Measurements from ENCODE around the gene MUC6. TPM values are rescaled to one million over a fixed set of nuclear protein-coding genes. Genes with fewer than 3 reads are reported as not detected.

MUC6 gene
- total RNA-seq, 1 donor: under 0.01 TPM

GRCh38 chr11:1037506-1038055, 1.1 kb upstream of the MUC6 start:
- H3K27me3 ChIP-seq (ENCODE audit: insufficient read depth, low read length): no peaks in the 10 kb centered on the region
- H3K4me1 ChIP-seq (ENCODE audit: insufficient read depth, low read length): no peaks in the 10 kb centered on the region
- H3K9me3 ChIP-seq (ENCODE audit: low read depth, low read length): no peaks in the 10 kb centered on the region
- no peak overlapping the region for H3K4me3 ChIP-seq (ENCODE audit: low read length)

GRCh38 chr11:1036931-1037330, 413 bp upstream of the MUC6 start:
- Histone ChIP-seq H3K4me3 (ENCODE audit: low read length) (no peak overlapping the region), H3K4me1 (ENCODE audit: insufficient read depth, low read length) (no peaks in the 10 kb centered on the region), H3K27me3 (ENCODE audit: insufficient read depth, low read length) (no peaks in the 10 kb centered on the region), H3K9me3 (ENCODE audit: low read depth, low read length) (no peaks in the 10 kb centered on the region)

GRCh38 chr11:1035577-1036283, 788 bp downstream of the MUC6 start:
- H3K27me3 ChIP-seq (ENCODE audit: insufficient read depth, low read length): no peaks in the 10 kb centered on the region
- no peaks in the 10 kb centered on the region for H3K4me1 ChIP-seq (ENCODE audit: insufficient read depth, low read length)
- no peak overlapping the region for H3K4me3 ChIP-seq (ENCODE audit: low read length)
- H3K9me3 ChIP-seq (ENCODE audit: low read depth, low read length): no peaks in the 10 kb centered on the region

GRCh38 chr11:1034456-1035295, 1.8 kb downstream of the MUC6 start:
- Histone ChIP-seq H3K9me3 (ENCODE audit: low read depth, low read length) (no peaks in the 10 kb centered on the region), H3K27me3 (ENCODE audit: insufficient read depth, low read length) (no peaks in the 10 kb centered on the region), H3K4me3 (ENCODE audit: low read length) (no peak overlapping the region), H3K4me1 (ENCODE audit: insufficient read depth, low read length) (no peaks in the 10 kb centered on the region)

GRCh38 chr11:1034001-1034400, 2.5 kb downstream of the MUC6 start:
- Histone ChIP-seq H3K9me3 (ENCODE audit: low read depth, low read length) (no peaks in the 10 kb centered on the region), H3K27me3 (ENCODE audit: insufficient read depth, low read length) (no peaks in the 10 kb centered on the region), H3K4me3 (ENCODE audit: low read length) (no peak overlapping the region), H3K4me1 (ENCODE audit: insufficient read depth, low read length) (no peaks in the 10 kb centered on the region)

GRCh38 chr11:1033016-1033798, 3.3 kb downstream of the MUC6 start:
- Histone ChIP-seq H3K9me3 (ENCODE audit: low read depth, low read length) (no peaks in the 10 kb centered on the region), H3K27me3 (ENCODE audit: insufficient read depth, low read length) (no peaks in the 10 kb centered on the region), H3K4me1 (ENCODE audit: insufficient read depth, low read length) (no peaks in the 10 kb centered on the region), H3K4me3 (ENCODE audit: low read length) (no peak overlapping the region)

GRCh38 chr11:1032310-1032891, 4.1 kb downstream of the MUC6 start:
- no peaks in the 10 kb centered on the region for H3K27me3 ChIP-seq (ENCODE audit: insufficient read depth, low read length)
- H3K4me1 ChIP-seq (ENCODE audit: insufficient read depth, low read length): no peaks in the 10 kb centered on the region
- H3K9me3 ChIP-seq (ENCODE audit: low read depth, low read length): no peaks in the 10 kb centered on the region
- H3K4me3 ChIP-seq (ENCODE audit: low read length): no peak overlapping the region

GRCh38 chr11:1031121-1031899, 5.2 kb downstream of the MUC6 start:
- H3K27me3 ChIP-seq (ENCODE audit: insufficient read depth, low read length): no peaks in the 10 kb centered on the region
- no peak overlapping the region for H3K4me3 ChIP-seq (ENCODE audit: low read length)
- no peaks in the 10 kb centered on the region for H3K4me1 ChIP-seq (ENCODE audit: insufficient read depth, low read length)
- no peaks in the 10 kb centered on the region for H3K9me3 ChIP-seq (ENCODE audit: low read depth, low read length)

- Histone ChIP-seq H3K27me3 (ENCODE audit: insufficient read depth, low read length) (no peaks in the 10 kb centered on the region), H3K4me3 (ENCODE audit: low read length) (no peak overlapping the region), H3K4me1 (ENCODE audit: insufficient read depth, low read length) (no peaks in the 10 kb centered on the region), H3K9me3 (ENCODE audit: low read depth, low read length) (no peaks in the 10 kb centered on the region)
Measured at GRCh38 chr11:1030556-1030955, 6.0 kb downstream of the MUC6 start.

- H3K4me3 ChIP-seq (ENCODE audit: low read length): no peak overlapping the region
- H3K27me3 ChIP-seq (ENCODE audit: insufficient read depth, low read length): no peaks in the 10 kb centered on the region
- no peaks in the 10 kb centered on the region for H3K4me1 ChIP-seq (ENCODE audit: insufficient read depth, low read length)
- no peaks in the 10 kb centered on the region for H3K9me3 ChIP-seq (ENCODE audit: low read depth, low read length)
Measured at GRCh38 chr11:1030086-1030485, 6.4 kb downstream of the MUC6 start.

- Histone ChIP-seq H3K27me3 (ENCODE audit: insufficient read depth, low read length) (no peaks in the 10 kb centered on the region), H3K4me3 (ENCODE audit: low read length) (no peak overlapping the region), H3K9me3 (ENCODE audit: low read depth, low read length) (no peaks in the 10 kb centered on the region), H3K4me1 (ENCODE audit: insufficient read depth, low read length) (no peaks in the 10 kb centered on the region)
Measured at GRCh38 chr11:1029654-1030053, 6.9 kb downstream of the MUC6 start.

- Histone ChIP-seq H3K9me3 (ENCODE audit: low read depth, low read length) (no peaks in the 10 kb centered on the region), H3K4me3 (ENCODE audit: low read length) (no peak overlapping the region), H3K4me1 (ENCODE audit: insufficient read depth, low read length) (no peaks in the 10 kb centered on the region), H3K27me3 (ENCODE audit: insufficient read depth, low read length) (no peaks in the 10 kb centered on the region)
Measured at GRCh38 chr11:1029051-1029450, 7.5 kb downstream of the MUC6 start.

GRCh38 chr11:1028616-1029015, 7.9 kb downstream of the MUC6 start:
- Histone ChIP-seq H3K4me3 (ENCODE audit: low read length) (no peak overlapping the region), H3K27me3 (ENCODE audit: insufficient read depth, low read length) (no peaks in the 10 kb centered on the region), H3K9me3 (ENCODE audit: low read depth, low read length) (no peaks in the 10 kb centered on the region), H3K4me1 (ENCODE audit: insufficient read depth, low read length) (no peaks in the 10 kb centered on the region)

- H3K4me3 ChIP-seq (ENCODE audit: low read length): no peak overlapping the region
- H3K27me3 ChIP-seq (ENCODE audit: insufficient read depth, low read length): no peaks in the 10 kb centered on the region
- H3K9me3 ChIP-seq (ENCODE audit: low read depth, low read length): no peaks in the 10 kb centered on the region
- no peaks in the 10 kb centered on the region for H3K4me1 ChIP-seq (ENCODE audit: insufficient read depth, low read length)
Measured at GRCh38 chr11:1028291-1028540, 8.3 kb downstream of the MUC6 start.

All from mononuclear cell (primary cell).